ENCODE measurements around the gene PLEKHN1. TPM values are rescaled to one million over a fixed set of nuclear protein-coding genes. Genes with fewer than 3 reads are reported as not detected.

The PLEKHN1 gene
- total and polyA plus RNA-seq, 2 donors: 1.1 to 4.2 TPM

GRCh38 chr1:1021010-1021919 is 55.0 kb downstream of the PLEKHN1 start:
- no peaks in the 10 kb centered on the region for H3K36me3 ChIP-seq (ENCODE audit: insufficient read depth)
- H3K4me3 ChIP-seq (ENCODE audit: low read depth, low read length): peak overlapping the region; percentile 80
- H3K27ac ChIP-seq (ENCODE audit: low read depth): no peak overlapping the region
- no peaks in the 10 kb centered on the region for H3K4me1 ChIP-seq (ENCODE audit: insufficient read depth)
- DNase-seq (ENCODE audit: extremely low spot score): no peak
- WGBS: 31% methylated on average over 33 of the region's 33 CpGs

DNA sequence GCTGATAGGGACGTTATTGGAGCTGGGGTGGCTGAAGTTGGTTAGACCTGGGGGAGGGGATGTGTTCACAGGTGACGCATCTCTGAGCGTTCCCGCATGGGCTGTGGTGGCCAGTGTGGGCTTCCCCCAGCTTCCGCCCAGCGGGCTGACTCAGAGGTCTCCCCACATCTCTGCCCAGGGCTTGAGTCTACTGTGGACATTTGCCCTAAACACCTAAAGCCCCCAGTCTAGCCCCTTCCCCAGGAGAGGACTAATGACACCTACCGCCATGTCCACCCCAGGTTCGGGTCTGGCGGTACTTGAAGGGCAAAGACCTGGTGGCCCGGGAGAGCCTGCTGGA is 55.6 kb downstream of the PLEKHN1 start:
- no peak overlapping the region for H3K4me3 ChIP-seq (ENCODE audit: low read depth, low read length)
- no peaks in the 10 kb centered on the region for H3K4me1 ChIP-seq (ENCODE audit: insufficient read depth)
- H3K27ac ChIP-seq (ENCODE audit: low read depth): no peak overlapping the region
- no peak for DNase-seq (ENCODE audit: extremely low spot score)
- H3K36me3 ChIP-seq (ENCODE audit: insufficient read depth): no peaks in the 10 kb centered on the region
- 94% methylated on average over 10 of the region's 10 CpGs for WGBS

- no peaks in the 10 kb centered on the region for H3K36me3 ChIP-seq (ENCODE audit: insufficient read depth)
- DNase-seq (ENCODE audit: extremely low spot score): no peak
- H3K4me1 ChIP-seq (ENCODE audit: insufficient read depth): no peaks in the 10 kb centered on the region
- 79% methylated on average over 27 of the region's 27 CpGs for WGBS
- H3K4me3 ChIP-seq (ENCODE audit: low read depth, low read length): no peak overlapping the region
- no peak overlapping the region for H3K27ac ChIP-seq (ENCODE audit: low read depth)
Observed at GRCh38 chr1:1022302-1023009, 56.2 kb downstream of the PLEKHN1 start.

DNA sequence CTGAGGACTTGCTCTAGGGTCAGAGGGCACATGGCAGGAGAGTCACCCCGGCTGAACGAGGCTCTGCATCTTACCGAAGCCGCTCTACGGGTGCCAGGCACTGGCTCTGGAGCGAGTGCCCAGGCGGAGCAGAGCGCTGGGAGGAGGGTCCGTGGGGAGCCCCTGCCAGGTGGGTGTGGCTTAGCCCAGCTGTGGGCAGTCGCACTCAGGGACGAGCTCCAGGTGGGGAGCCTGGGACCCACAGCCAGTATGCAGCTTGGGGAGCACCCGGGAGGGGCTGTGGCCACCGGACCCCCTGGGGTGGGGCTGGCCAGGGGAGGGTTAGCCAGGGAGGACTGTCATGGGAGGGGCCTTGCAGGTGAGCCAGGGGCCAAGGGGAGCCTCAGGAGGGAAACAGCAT is 57.4 kb downstream of the PLEKHN1 start:
- 71% methylated on average over 13 of the region's 13 CpGs for WGBS
- H3K36me3 ChIP-seq (ENCODE audit: insufficient read depth): no peaks in the 10 kb centered on the region
- H3K4me1 ChIP-seq (ENCODE audit: insufficient read depth): no peaks in the 10 kb centered on the region
- no peak overlapping the region for H3K27ac ChIP-seq (ENCODE audit: low read depth)
- H3K4me3 ChIP-seq (ENCODE audit: low read depth, low read length): no peak overlapping the region
- no peak for DNase-seq (ENCODE audit: extremely low spot score)

- H3K36me3 ChIP-seq (ENCODE audit: insufficient read depth): no peaks in the 10 kb centered on the region
- no peak overlapping the region for H3K4me3 ChIP-seq (ENCODE audit: low read depth, low read length)
- no peak overlapping the region for H3K27ac ChIP-seq (ENCODE audit: low read depth)
- DNase-seq (ENCODE audit: extremely low spot score): no peak
- H3K4me1 ChIP-seq (ENCODE audit: insufficient read depth): no peaks in the 10 kb centered on the region
- WGBS: 88% methylated on average over 9 of the region's 9 CpGs
Observed at GRCh38 chr1:1024149-1024770, 58.0 kb downstream of the PLEKHN1 start.

DNA sequence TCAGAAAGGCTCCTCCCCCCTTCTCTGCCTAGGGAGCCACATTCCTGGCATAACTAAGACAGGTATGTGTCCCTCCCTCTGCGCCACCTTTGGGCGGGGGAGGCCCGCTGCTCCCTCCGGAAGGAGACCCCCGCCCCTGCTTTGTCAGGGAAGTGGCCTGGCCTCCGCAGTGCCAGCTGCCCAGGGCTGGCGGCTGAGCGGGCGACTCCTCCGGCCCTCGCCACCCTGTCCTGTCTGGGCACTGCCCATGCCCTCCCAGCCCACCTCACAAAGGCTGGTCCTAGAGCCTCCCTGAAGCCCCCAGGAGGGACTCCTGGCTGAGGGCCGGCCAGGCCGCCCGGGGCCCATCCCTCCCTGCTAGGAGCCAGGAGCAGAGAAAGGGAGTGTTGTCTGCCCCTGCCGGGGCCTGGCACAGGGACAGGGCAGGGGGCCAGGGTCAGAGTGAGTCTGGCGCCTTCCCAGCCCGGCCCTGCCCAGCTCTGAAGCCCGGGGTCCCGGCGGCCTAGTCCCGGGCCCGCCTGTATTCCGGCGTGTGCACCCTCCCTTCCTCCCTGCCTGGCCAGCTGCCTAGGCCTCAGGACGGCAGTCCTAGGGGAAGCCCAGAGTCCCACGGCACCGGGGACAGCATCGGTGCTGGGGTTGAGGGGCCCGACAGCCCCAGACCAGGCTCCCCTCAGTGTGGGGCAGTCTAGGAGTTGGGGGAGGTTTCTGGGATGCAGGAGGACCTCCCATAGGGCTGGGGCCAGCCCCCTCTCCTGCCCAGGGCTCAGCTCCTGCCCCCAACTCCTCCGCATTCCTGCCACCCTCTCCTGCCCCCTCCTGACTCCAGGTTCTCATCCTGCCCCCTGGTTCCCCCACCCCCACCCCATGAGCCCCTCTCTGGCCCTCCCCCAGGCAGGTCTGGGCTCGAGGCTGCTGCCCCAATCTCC is 58.8 kb downstream of the PLEKHN1 start:
- Histone ChIP-seq H3K4me1 (ENCODE audit: insufficient read depth) (no peaks in the 10 kb centered on the region), H3K4me3 (ENCODE audit: low read depth, low read length) (no peak overlapping the region), H3K27ac (ENCODE audit: low read depth) (no peak overlapping the region), H3K36me3 (ENCODE audit: insufficient read depth) (no peaks in the 10 kb centered on the region)
- DNase-seq (ENCODE audit: extremely low spot score): no peak
- 61% methylated on average over 31 of the region's 31 CpGs for WGBS

Small RNAs within 50 kb of the gene (small RNA-seq; reads per million reads assigned to genes)
- gene AL645608.3: not detected

Other genes with a start within 250 kb of the PLEKHN1 start
- 18.1 TPM for gene SAMD11, start 42.6 kb upstream of the PLEKHN1 start, total RNA-seq
- gene SAMD11, start 42.6 kb upstream of the PLEKHN1 start, polyA plus RNA-seq: 23.3 TPM
- 27.1 TPM for gene NOC2L, start 7.2 kb upstream of the PLEKHN1 start, total RNA-seq
- 59.5 TPM for gene NOC2L, start 7.2 kb upstream of the PLEKHN1 start, polyA plus RNA-seq
- 4.5 TPM for gene KLHL17, start 5.9 kb upstream of the PLEKHN1 start, total RNA-seq
- gene KLHL17, start 5.9 kb upstream of the PLEKHN1 start, polyA plus RNA-seq: 12.0 TPM
- 0.32 TPM for gene PERM1, start 15.6 kb downstream of the PLEKHN1 start, total RNA-seq
- 0.73 TPM for gene PERM1, start 15.6 kb downstream of the PLEKHN1 start, polyA plus RNA-seq
- gene HES4, start 33.6 kb downstream of the PLEKHN1 start, total RNA-seq: 9.8 TPM
- 38.5 TPM for gene HES4, start 33.6 kb downstream of the PLEKHN1 start, polyA plus RNA-seq
- gene ISG15, start 47.0 kb downstream of the PLEKHN1 start, total RNA-seq: 41.8 TPM
- gene ISG15, start 47.0 kb downstream of the PLEKHN1 start, polyA plus RNA-seq: 75.7 TPM
- gene AGRN, start 53.6 kb downstream of the PLEKHN1 start, total RNA-seq: 43.3 TPM
- gene AGRN, start 53.6 kb downstream of the PLEKHN1 start, polyA plus RNA-seq: 38.7 TPM
- 2.7 TPM for gene RNF223, start 107.8 kb downstream of the PLEKHN1 start, total RNA-seq
- 0.73 TPM for gene RNF223, start 107.8 kb downstream of the PLEKHN1 start, polyA plus RNA-seq
- gene C1orf159, start 149.6 kb downstream of the PLEKHN1 start, total RNA-seq: 7.1 TPM
- gene C1orf159, start 149.6 kb downstream of the PLEKHN1 start, polyA plus RNA-seq: 12.6 TPM
- not detected for gene TTLL10, start 207.4 kb downstream of the PLEKHN1 start, total RNA-seq
- 0.08 TPM for gene TTLL10, start 207.4 kb downstream of the PLEKHN1 start, polyA plus RNA-seq
- gene TNFRSF18, start 240.1 kb downstream of the PLEKHN1 start, total RNA-seq: not detected
- 0.77 TPM for gene TNFRSF18, start 240.1 kb downstream of the PLEKHN1 start, polyA plus RNA-seq
- gene TNFRSF4, start 247.7 kb downstream of the PLEKHN1 start, total RNA-seq: 0.48 TPM
- 2.2 TPM for gene TNFRSF4, start 247.7 kb downstream of the PLEKHN1 start, polyA plus RNA-seq